ENCODE results near the gene ZMIZ2.

- no peak for TF ChIP-seq POLR2A (IDR thresholded peaks at IDR 0.05; ENCODE audit: borderline replicate concordance, extremely low read depth, insufficient read depth, insufficient read length)
- no peak for TF ChIP-seq CTCF (IDR thresholded peaks at IDR 0.05 in 2 of 3, conservative IDR thresholded peaks at IDR 0.05 in 1 of 3; ENCODE audit: borderline replicate concordance in 1 of 3, insufficient read depth in 1 of 3, low read depth in 2 of 3, low read length in 2 of 3)
- TF ChIP-seq ZBTB33 (IDR thresholded peaks at IDR 0.05; ENCODE audit: extremely low read depth, insufficient replicate concordance, low read length): no peak
- TF ChIP-seq SRF (IDR thresholded peaks at IDR 0.05; ENCODE audit: low read depth): no peak
- no peak for TF ChIP-seq EGR1 (IDR thresholded peaks at IDR 0.05; ENCODE audit: low read depth)
- no peak for TF ChIP-seq MAX (IDR thresholded peaks at IDR 0.05)
- TF ChIP-seq POLR2AphosphoS5 (IDR thresholded peaks at IDR 0.05; ENCODE audit: low read depth, low read length): no peak; the same call in none of the 2 replicates
- TF ChIP-seq EZH2phosphoT487 (IDR thresholded peaks at IDR 0.05; ENCODE audit: borderline replicate concordance): no peak
- TF ChIP-seq SIN3A (IDR thresholded peaks at IDR 0.05; ENCODE audit: low read depth): no peak
- TF ChIP-seq EZH2 (IDR thresholded peaks at IDR 0.05): no peak
- no peak for TF ChIP-seq JUND (IDR thresholded peaks at IDR 0.05)
Observed at GRCh38 chr7:44798649-44799305, 50.1 kb downstream of the ZMIZ2 start.

Measured in HCT116 (cell line).